ENCODE measurements around the gene SHROOM2.
"Not testable (repeated sequence)": the region's sequence is repeated elsewhere in the genome, so short reads cannot be mapped to it uniquely, and the experiment has no call there.

The SHROOM2 gene

GRCh38 chrX:9784332-9784731, 1.9 kb upstream of the SHROOM2 start:
- no peak for DNase-seq

- DNase-seq, result no peak
Measured at GRCh38 chrX:9785254-9785943, 830 bp upstream of the SHROOM2 start.

- no peak for DNase-seq
Measured at GRCh38 chrX:9786798-9787635, 788 bp downstream of the SHROOM2 start.

GRCh38 chrX:9788911-9789310, 2.7 kb downstream of the SHROOM2 start:
- DNase-seq, result no peak

- DNase-seq, result no peak
Measured at GRCh38 chrX:9789555-9789954, 3.3 kb downstream of the SHROOM2 start.

GRCh38 chrX:9790866-9791265, 4.6 kb downstream of the SHROOM2 start:
- DNase-seq, result no peak

- no peak for DNase-seq
Measured at GRCh38 chrX:9794495-9794894, 8.3 kb downstream of the SHROOM2 start.

GRCh38 chrX:9797384-9798360, 11.4 kb downstream of the SHROOM2 start:
- DNase-seq, result no peak

GRCh38 chrX:9802737-9803136, 16.5 kb downstream of the SHROOM2 start:
- no peak for DNase-seq

- no peak for DNase-seq
Measured at GRCh38 chrX:9804444-9804843, 18.2 kb downstream of the SHROOM2 start.

- DNase-seq, result no peak
Measured at GRCh38 chrX:9805956-9806355, 19.7 kb downstream of the SHROOM2 start.

GRCh38 chrX:9807355-9808182, 21.3 kb downstream of the SHROOM2 start:
- no peak for DNase-seq

GRCh38 chrX:9809876-9810275, 23.6 kb downstream of the SHROOM2 start:
- not testable (repeated sequence) for DNase-seq

GRCh38 chrX:9811086-9811485, 24.9 kb downstream of the SHROOM2 start:
- not testable (repeated sequence) for DNase-seq

GRCh38 chrX:9816084-9816700, 30.0 kb downstream of the SHROOM2 start:
- no peak for DNase-seq

- no peak for DNase-seq
Measured at GRCh38 chrX:9821572-9821971, 35.3 kb downstream of the SHROOM2 start.

- DNase-seq, result no peak
Measured at GRCh38 chrX:9824554-9824953, 38.3 kb downstream of the SHROOM2 start.

- DNase-seq, result no peak
Measured at GRCh38 chrX:9825129-9825790, 39.0 kb downstream of the SHROOM2 start.

- DNase-seq, result no peak
Measured at GRCh38 chrX:9825966-9826365, 39.7 kb downstream of the SHROOM2 start.

- no peak for DNase-seq
Measured at GRCh38 chrX:9829308-9830267, 43.4 kb downstream of the SHROOM2 start.
